Activated effector memory CD4-positive, alpha-beta T cell treated with anti-CD3 and anti-CD28 coated beads, Interleukin-2, amount 50 U/mL, for 16 hours (primary cell): Measurements from ENCODE around the gene CATSPERZ.
A peak's percentile ranks its signal among the peaks of the same experiment; 100 is the strongest.
"Not testable (repeated sequence)": the region's sequence is repeated elsewhere in the genome, so short reads cannot be mapped to it uniquely, and the experiment has no call there.

Experiments used
- DNase-seq: peaks from one replicate; pipeline ENCODE4 v3.0.0-alpha.2; 2020

CATSPERZ gene

DNA sequence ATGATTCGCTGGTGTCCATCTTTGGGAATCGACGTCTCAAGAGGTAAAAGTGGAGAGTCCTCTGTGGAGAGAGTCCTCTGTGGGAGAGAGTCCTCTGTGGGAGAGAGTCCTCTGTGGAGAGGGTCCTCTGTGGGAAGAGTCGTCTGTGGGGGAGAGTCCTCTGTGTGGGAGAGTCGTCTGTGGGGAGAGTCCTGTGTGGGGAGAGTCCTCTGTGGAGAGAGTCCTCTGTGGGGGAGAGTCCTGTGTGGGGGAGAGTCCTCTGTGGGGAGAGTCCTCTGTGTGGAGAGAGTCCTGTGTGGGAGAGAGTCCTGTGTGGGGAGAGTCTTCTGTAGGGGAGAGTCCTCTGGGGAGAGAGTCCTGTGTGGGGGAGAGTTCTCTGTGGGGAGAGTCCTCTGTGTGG lies 20.9 kb downstream of the CATSPERZ start:
- no peak for DNase-seq

- DNase-seq = no peak
Measured at GRCh38 chr11:64321533-64321932, 21.4 kb downstream of the CATSPERZ start.

- DNase-seq = no peak
Measured at GRCh38 chr11:64322925-64323260, 22.7 kb downstream of the CATSPERZ start.

GRCh38 chr11:64323373-64323772 lies 23.2 kb downstream of the CATSPERZ start:
- DNase-seq = no peak

DNA sequence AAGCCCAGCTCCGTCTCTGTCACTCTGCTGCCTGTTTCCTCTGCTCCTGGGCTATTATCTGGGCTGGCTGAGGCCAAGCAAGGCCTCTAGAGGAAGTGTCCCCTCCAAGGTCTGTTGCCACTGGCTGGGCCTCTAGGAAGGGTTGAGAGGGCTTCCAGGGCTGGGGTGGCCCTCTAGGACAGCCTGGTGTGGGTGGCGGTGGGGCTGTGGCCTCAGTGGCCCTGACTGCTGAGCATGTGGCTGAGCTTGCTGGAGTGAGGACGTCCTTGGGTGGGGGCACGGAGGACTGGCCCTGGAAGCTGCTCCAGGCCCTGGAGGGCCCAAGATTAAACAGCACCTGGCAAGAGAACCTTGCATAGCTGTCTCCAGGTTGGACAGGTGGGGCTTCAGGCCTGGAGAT lies 23.8 kb downstream of the CATSPERZ start:
- not testable (repeated sequence) for DNase-seq

DNA sequence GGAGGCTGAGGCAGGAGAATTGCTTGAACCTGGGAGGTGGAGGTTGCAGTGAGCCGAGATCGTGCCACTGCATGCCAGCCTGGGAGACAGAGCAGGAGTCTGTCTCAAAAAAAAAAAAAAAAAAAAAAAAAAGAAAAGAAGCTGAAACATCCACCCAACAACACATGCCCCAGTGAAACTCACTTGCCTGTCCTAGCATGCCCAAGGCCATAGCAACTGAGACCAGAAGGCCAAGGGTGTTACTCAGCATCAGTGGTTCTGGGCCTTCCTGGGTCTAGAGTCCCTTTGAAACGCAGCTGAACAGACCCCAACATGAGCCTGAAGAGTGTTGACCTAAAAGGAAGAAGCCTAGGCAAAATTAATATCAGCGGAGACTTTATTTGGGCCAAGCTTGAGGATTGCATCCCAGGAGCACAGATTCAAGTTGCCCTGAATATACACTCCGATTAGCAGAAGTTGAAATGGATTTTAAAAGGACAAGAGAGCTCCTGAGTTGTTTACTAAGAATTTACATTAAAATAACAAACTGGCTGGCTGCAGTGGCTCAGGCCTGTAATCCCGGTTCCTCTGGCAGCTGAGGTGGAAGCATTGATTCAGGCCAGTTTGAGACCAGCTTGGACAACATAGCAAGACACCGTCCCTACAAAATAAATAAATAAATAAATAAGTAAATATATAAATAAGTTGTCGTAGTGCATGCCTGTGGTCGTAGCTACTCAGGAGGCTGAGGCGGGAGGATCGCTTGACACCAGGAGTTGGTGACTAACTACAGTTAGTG lies 24.7 kb downstream of the CATSPERZ start:
- DNase-seq = no peak

DNA sequence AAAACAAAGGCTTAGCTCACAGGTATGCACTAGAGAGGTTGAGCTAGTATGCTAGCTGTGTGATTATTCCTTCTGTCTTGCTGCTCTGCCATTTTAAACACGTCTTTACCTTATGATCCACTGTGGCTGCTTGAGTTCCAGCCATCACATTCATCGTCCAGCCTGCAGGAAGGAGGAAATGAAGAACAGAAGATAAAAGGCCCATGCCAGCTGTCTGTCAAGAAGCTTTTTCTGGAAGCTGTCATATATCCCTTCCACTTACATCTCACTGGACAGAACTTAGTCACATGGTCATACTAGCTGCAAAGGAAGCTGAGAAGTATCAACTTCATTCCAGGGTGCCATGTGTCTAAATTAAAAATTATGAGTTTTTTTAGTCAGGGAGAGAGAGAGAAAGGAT lies 27.2 kb downstream of the CATSPERZ start:
- DNase-seq = no peak

GRCh38 chr11:64327993-64328392 lies 27.8 kb downstream of the CATSPERZ start:
- no peak for DNase-seq

DNA sequence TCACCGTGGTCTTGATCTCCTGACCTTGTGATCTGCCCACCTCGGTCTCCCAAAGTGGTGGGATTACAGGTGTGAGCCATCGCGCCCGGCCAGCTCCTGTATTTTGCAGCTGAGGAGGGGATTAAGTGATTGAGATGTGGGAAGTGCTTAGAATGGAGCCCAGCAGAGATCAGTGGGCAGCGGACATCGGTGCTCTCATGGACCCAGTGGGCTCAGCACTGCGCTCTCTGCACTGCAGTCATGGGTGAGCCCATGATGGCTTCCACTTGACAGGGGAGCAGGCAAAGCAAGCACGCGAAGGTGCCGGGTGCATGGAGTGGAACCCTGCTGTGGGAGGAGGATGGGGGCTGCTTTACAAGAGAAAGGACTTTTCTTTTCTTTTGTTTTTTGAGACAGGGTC lies 30.7 kb downstream of the CATSPERZ start:
- DNase-seq = no peak

GRCh38 chr11:64331569-64332371 lies 31.6 kb downstream of the CATSPERZ start:
- DNase-seq = peak; percentile 88

GRCh38 chr11:64333556-64333955 lies 33.4 kb downstream of the CATSPERZ start:
- DNase-seq = no peak

- DNase-seq = no peak
Measured at GRCh38 chr11:64334764-64335735, 34.9 kb downstream of the CATSPERZ start.

GRCh38 chr11:64337538-64338249 lies 37.5 kb downstream of the CATSPERZ start:
- no peak for DNase-seq

DNA sequence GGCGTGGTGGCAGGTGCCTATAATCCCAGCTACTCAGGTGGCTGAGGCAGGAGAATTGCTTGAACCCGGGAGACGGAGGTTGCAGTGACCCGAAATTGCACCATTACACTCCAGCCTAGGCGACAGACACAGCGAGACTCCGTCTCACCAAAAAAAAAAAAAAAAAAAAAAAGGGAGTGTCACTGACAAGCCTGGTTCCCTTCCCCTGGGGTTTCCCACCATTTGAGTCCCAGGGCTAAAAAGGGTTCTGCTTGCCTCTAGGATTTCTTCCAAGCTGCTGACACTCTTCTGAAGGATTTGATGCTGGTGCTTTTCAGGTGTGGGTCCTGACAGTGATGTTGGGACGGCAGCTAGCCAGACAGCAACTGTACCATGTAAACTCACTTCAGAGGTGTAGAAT lies 38.6 kb downstream of the CATSPERZ start:
- no peak for DNase-seq

DNA sequence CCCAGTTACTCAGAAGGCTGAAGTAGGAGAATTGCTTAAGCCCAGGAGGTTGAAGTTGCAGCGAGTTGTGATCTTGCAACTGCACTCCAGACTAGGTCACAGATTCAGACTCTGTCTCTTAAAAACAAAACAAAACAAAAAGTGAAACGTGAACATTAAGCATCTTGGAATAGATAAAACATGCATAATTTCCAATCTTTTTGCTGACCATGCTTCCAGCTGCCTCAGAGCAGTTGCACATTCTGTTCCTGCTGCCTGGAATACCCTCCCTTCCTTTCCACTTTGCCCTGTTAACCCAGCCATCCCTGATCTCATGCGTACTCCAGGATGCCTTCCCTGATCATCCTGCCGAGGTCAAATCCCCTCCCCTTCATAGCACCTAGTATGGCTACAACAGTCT lies 39.1 kb downstream of the CATSPERZ start:
- no peak for DNase-seq

DNA sequence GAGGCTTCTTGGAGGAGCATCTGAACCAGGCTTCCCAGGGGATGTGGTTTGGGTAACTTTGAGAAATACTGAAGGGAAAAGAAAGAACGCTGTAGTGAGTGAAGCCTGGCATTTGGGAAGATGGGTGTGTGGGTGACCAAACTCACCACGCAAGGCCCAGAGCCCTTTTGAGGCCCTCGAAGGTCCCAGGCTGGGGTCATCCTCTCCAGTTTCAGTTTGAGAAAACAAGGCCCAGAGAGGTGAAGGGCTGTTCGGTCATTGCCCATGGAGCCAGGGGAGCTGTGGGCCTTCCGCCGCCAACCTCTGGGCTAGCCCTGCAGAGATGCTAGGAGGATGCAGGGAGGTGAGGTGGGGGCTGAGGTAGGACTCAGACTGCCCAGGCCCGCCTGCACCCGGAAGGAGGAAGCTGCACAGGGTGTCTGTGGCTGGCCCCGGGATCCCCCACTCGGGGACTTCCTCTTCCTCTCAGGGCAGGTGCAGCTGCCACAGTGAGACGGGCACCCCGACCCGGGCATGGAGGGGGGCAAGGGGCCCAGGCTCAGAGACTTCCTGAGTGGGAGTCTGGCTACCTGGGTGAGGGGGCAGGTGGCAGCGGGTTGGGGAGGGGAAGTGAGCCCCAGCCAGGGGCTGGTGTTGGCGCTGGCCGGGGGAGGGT lies 39.7 kb downstream of the CATSPERZ start, which contains the start of gene CCDC88B:
Gene CCDC88B, plus strand, starts transcription at position 451 of the 655 bp plus-strand sequence. Its CDS starts 63 bp downstream, at position 514.
- peak; percentile 94 for DNase-seq

- DNase-seq = peak; percentile 92
Measured at GRCh38 chr11:64340671-64341335, 40.6 kb downstream of the CATSPERZ start.

DNA sequence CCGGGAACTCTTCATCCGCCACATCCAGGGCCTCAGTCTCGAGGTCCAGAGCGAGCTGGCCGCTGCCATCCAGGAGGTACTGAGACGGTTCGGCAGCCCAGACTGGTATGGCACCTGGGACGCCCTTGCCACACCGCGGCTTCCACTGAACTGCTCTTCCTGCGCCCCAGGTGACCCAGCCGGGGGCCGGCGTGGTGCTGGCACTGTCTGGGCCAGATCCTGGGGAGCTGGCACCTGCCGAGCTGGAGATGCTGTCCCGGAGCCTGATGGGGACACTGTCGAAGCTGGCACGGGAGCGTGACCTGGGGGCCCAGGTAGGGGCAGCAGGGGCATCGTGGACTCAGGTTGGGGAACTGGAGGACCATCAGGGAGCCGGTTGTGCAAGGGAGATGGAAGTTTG lies 41.3 kb downstream of the CATSPERZ start:
- DNase-seq = no peak

DNA sequence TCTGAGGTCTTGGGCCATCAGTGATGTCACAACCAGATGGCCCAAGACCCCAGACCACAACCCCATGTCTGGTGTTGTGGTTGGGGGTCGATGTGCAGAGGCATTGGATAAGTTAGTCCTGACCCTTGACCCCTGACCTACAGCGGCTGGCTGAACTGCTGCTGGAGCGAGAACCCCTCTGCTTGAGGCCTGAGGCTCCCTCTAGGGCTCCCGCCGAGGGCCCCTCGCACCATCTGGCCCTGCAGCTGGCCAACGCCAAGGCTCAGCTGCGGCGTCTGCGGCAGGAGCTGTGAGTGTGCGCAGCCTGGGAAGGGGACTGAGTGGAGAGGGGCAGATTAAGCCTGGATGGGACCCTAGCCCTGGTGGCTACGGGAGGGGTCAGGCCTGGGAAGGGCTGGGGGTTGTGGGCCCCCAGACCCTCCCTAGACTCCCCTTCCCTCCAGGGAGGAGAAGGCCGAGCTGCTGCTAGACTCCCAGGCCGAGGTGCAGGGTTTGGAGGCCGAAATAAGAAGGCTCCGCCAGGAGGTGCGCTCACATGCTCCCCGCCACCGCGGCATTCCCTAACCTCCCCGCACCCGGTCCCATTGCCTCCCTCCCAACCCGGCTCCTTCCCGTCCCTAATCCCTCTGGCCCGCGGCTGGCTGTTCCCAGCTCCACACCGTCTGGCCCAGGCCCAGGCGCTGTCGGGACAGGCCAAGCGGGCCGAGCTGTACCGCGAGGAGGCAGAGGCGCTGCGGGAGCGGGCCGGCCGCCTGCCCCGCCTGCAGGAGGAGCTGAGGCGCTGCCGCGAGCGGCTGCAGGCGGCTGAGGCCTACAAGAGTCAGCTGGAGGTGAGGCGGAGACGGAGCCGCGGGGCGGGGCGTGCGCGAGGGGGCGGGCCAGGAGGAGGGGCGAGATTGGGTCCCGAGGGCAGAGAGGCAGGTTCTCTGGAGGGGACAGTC lies 42.0 kb downstream of the CATSPERZ start:
- DNase-seq = peak; percentile 95
